HG02678 (cell line): ENCODE data around the gene SFTPB.
"Not testable (repeated sequence)": the region's sequence is repeated elsewhere in the genome, so short reads cannot be mapped to it uniquely, and the experiment has no call there.

ENCODE experiments used
- ATAC-seq: cut with Tn5 transposase; IDR thresholded peaks from one replicate; pipeline ENCODE4 v1.9.1; 2021; ENCODE audit warnings: mild to moderate bottlenecking, moderate library complexity; ENCODE audit not compliant: unreplicated experiment

SFTPB gene

DNA sequence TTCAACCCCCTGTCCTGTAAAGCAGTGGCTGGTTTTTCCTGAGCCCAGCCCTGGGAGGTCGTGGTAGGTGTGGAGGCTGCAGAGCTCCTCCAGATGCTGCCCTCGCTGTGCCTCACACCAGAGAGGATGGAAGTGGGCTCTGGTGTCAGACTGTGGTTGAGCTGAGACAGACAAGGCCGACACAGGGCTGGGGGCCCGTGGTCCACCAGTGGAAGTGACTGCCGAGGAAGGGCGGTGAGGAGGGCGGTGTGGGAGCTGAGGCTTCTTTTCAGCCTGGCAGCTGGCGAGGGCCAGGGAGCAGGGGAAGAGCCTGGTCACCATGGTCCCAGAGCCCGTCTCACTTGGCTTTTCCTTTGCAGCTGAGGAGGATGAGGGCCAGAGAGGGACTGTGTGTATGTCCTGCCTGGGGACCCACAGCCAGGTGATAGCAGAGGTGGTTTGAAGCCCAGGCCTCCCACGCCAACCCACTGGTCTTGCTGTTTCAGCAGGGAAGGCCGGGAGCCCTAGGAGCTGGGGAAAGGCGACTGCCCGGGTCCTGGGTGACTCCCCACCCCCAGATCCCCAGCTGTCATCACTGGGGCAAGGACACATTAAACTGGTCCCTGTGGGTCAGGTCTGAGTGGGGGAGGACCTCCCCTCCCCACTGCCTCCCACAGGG lies 8.5 kb downstream of the SFTPB start:
- ATAC-seq, result no peak

DNA sequence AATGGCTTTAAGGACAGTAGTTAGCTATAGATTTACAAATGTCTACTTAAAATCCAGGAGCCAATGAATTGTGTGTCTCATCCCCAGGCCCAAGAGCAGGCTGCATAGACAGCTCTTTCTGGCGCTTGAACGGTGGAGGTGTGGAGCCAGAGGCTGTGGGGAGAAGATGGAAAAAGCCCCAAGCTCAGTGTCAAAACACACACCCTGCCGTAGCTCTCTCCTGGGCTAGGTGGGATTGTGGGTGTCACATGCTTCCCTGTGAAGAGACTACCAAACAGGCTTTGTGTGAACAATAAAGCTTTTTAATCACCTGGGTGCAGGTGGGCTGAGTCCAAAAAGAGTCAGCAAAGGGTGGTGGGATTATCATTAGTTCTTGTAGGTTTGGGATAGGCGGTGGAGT lies 10.6 kb downstream of the SFTPB start:
- not testable (repeated sequence) for ATAC-seq

DNA sequence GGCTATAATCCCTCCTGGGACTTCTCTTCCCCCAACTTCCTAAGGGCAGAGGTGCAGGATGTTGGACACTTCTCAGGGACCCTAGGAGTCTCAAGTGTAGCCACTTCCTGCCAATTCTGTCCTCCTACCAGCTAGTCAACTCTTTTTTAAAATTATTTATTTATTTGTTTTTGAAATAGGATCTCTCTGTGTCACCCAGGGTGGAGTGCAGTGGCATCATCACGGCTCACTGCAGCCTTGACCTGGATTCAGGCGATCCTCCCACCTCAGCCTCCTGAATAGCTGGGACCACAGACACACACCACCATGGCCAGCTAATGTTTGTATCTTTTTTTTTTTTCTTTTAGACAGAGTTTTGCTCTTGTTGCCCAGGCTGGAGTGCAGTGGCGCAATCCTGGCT lies 11.5 kb downstream of the SFTPB start:
- no peak for ATAC-seq

DNA sequence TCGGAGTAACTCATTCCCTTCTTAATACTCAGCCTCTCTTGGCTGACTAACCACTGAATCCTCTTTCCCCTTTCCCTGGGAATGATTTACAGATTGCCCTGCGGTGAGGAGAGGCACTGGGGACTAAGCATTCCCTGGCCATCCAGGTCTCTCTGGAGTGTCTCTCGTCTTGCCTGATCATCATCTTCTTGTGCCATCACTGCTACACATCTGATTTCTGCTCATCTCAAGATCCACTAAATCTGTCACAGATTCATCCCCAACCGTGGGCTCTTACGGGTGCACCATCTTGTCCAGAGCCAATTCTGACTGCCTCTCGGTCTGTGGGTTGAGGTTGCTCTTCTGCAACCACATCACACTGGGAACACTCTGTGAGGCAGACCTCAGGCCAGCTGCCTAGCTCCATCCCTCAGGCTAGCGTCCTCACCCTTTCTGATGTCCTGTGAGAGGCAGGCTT lies 12.0 kb downstream of the SFTPB start:
- no peak for ATAC-seq

DNA sequence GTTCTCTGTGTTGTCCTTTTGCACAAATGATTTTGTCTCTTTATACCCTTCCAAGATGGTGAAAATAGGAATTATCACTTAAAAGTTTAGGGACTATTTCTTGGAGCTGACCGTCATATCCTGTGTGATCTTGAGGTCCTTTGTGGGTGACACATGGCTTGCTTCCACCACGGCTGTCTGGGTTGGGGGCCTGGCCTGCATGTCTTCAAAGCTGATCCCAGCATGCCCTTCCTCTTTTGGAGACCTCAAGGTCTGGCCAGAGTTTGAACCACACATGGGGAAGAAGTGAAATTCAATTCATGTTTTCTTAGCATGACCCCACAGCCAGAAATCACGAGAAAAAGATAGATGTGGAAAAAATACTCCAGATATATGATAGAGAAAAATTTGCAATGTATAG lies 14.0 kb downstream of the SFTPB start:
- ATAC-seq, result no peak

DNA sequence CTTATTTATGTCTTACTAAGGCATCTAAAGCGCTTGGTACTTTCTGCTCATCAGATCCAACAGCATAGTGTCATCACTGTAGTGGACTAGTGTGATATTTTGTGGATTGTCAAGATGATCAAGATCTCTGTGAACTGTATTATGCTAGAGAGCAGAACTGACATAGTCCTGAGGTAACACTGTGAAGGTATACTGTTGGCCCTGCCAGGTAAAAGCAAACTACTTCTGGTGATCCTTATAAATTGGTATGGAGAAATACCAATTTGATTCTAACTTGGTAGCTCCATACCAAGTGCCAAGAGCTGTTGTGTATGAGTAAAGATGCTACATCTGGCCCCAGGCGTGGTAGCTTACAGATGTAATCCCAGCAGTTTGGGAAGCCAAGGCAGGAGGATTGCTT lies 15.9 kb downstream of the SFTPB start:
- no peak for ATAC-seq

DNA sequence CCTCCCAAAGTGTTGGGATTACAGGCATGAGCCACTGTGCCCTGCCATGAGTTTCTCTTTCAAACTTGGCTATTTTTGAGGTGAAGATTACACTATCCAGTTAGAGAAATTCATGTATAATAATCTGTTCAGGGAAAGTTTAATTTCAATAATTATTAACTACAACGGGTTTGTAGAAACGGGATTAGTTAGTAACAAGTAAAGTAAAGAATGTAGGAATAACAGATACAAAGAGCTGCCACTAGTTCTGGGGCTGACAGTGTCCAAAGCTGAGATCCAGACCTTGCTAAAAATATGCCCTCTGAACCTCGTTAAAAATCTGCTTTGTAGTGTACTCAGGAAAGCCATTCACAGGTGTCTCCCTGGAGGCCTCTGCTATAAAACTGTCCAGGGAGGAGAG lies 16.9 kb downstream of the SFTPB start:
- ATAC-seq, result no peak

DNA sequence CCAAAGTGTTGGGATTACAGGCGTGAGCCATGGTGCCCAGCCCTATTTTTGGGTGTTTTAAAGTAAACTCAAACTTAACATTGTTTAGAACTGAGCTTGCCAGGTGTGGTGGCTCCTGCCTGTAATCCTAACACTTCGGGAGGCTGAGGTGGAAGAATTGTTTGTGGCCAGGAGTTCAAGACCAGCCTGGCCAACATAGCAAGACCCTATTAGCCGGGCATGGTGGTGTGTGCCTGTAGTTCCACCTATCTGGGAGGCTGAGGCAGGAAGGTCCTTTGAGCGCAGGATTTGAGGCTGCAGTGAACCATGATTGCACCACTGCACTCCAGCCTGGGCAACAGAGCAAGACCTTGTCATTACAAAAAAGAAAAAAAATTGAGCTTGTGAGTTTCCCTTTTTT lies 17.5 kb downstream of the SFTPB start:
- no peak for ATAC-seq

DNA sequence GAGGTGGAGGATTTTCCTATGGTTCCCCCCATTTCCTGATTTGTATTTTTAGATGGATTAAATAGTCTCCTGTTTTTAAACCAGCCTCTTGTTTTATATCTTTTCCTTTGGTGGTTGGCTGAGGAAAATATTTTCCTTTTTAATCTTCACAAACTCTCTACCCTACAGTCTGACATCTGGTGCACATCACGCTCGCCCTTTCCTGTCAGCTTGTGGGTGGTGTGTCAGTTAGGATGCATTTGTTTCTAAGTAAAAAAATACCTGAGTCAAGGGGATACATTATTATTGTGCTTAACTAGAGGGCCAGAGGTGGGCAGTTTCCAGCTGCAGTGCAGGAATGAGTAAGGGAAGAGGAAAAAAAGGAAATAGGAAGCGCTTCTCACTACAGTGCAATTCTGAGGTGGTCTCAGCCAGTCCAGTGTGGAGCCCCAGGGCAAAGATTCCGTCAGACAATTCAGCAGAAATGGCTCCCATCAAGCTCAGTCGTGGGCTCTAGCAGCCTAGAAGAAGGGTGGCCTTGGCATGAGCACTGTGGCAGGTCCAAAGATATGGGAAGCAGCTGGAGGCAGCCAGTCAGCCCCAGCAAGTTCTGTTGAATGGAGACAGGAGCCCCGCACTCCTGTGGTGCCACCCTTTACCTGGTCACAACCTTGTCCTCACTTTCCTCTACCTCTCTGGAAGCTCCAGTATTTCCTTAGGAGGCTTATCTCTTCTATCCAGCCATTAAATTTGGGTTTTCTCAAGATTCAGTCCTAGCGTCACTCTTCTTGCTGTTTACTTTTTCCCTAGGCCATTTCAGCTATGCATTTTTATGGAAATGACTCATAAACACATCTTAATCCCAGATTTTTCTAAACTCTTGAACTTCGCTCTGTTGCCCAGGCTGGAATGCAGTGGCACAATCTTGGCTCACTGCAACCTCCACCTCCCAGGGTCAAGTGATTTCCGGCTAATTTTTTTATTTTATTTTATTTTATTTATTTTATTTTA lies 18.5 kb downstream of the SFTPB start:
- no peak for ATAC-seq

DNA sequence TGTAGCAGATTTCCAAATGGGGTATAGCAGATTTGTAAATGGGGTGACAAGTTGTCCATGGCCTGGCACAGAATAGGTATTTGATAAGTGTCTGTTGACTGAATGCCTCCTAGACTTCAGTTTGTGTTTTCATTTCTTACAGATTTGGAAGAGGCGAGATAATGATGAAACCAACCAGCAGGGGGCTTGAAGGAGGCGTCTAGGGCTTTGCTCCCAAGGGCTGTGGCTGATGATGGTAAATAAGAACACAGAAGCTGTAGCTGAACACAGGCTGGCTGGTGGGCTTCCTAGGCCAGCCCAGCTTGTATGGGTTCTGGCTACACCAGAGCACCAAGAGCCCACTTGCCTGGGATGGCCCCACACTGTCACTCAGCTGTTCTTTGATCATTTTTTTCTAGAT lies 19.4 kb downstream of the SFTPB start:
- no peak for ATAC-seq

DNA sequence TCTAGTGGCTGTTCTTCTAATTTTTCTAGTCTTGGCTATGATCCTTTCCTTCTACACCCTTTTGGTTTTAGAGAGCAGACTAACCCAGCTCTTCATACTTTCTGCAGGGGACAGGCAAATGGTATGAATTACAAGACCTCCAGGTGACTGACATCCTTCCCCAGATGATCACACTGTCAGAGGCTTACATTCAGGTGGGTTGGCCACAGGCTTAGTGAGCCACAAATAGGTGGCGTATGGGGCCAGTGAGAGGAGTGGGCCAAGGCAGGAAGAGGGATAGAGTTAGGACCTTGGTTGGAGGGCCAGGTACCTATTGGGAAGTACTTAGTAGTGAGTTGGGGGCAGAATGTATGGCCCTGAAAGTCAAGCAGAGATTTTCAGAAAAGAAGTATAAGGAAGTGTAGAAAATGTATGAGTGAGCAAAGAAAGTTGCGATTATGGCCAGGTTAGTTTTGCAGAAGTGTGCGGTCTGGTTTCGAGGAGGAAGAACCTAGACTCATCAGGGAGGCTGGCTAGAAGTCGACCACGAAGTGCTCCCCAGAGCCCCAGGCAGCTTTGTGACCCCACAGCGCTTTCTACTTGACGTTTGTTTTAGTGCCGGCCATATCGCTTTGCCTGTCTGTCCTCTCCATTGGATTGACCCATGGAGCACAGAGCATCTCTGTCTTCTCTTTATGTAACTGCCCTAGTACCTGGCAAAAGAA lies 20.0 kb downstream of the SFTPB start:
- ATAC-seq, result peak; percentile 84

DNA sequence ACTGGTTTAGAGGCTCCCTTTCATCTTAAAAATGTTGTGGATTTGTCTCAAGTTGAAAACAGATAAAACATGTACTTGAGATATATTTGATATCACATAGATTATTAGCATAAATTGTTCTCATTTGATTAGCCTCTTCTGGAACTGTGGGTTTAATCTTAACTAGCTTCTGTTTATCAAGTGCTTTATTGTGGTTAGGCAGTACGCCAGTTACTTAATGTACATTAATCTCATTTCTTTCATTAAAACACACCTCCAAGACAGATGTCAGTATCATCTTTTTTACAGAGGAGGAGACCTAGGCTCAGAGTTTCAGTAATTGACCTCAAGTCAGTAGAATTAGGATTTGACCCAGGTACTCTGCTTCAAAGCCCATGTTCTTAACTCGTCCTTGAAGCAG lies 21.8 kb downstream of the SFTPB start:
- no peak for ATAC-seq

DNA sequence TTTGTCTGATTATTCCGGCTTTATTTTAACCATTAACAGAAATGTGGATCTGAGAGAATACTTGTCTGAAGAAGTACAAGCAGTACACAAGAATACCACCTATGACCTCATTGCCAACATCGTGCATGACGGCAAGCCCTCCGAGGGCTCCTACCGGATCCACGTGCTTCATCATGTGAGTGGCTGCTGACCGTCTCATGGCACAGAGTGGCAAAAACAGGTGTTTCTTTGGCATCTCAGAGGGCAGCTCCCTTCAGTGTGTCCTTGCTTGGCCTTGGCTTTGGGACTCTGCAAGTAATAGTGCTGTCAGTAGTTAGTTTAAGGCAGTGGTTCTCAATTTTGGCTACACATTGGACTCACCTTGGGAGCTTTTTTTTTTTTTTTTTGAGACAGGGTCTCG lies 23.1 kb downstream of the SFTPB start:
- no peak for ATAC-seq

DNA sequence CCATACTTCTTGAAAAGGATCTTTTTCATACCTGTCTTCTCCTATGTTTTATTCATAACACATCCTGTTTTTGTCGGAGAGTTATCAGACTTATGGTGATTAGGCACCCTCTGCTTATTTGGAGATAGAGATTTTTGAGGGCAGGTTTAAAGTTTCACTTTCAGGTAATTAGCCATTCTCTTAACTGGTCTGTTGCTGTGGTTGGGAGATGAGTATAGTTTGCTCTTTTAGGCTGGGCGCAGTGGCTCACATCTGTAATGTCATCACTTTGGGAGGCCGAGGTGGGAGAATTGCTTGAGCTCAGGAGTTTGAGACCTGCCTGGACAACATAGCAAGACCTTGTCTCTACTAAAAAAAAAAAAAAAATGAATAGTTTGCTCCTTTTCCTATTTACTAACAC lies 25.3 kb downstream of the SFTPB start:
- peak; percentile 81 for ATAC-seq

DNA sequence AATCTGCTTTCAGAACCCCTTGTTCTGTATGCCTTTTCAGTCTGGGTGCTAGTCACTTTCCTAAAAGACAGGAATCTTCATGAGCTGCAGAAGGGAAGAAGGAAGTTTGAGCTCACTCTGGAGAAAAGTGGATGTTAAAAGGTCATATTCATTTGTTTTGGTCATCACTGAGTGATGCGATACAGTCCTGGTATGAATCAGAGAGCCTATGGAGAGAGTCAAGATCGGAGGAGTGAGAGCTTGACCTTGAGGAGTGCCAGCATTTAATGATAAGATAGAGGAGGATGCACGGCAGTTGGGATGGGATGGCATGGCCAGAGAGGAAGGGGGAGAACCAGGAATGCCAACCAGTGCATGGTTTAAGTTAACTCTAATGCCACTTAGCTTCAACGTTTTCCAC lies 32.4 kb downstream of the SFTPB start:
- ATAC-seq, result no peak

DNA sequence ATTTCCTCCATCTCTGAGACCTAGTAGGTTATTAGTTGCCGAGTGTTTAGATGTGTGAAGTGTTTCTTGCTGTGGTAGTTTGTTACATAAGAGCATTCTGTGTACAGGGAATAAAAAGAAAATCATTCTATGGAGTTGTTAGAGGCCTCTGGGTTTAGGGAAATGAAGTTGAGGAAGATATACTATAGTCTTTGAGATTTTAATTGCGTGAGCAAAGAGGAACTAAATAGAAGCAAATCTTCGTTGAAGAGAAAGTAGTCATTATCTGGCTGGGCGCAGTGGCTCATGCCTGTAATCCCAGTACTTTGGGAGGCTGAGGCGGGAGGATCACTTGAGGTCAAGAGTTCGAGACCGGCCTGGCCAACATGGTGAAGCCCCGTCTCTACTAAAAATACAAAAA lies 33.0 kb downstream of the SFTPB start:
- no peak for ATAC-seq

DNA sequence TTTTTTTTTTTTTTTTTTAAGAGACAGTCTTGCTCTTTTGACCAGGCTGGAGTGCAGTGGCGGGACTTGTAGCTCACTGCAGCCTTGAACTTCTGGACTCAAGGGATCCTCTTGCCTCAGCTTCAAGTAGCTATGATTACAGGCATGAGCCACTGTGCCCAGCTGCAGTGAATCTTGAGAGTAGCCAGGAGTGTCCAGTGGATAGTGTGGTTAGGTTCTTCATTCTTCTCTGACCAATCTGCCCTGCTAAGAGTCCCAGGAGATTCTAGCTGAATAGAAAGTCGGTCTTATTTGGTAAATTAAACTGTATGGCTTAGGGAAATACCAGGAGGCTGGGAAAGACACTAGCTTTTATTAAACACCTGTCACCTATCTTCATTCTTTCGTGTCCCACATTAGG lies 36.7 kb downstream of the SFTPB start:
- ATAC-seq, result no peak

DNA sequence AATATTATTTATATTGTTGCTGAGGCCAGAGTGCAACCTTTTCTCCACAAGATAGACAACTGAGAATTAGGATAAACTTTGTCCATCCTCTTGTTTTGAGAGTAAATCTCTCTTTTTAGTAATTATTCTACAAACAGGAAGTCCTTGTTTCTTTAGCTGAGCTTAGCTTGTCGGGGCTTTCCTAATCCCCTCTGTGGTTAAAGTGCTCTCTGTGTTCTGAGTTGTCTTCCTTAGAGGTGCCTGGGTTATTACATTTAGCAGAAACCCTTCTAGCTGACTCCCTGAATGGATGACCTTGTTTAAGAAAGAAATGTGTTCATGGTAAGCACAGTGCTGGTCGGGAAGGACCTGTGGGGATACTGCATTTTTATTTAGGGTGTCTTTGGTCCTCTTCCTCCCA lies 39.3 kb downstream of the SFTPB start:
- peak; percentile 62 for ATAC-seq

DNA sequence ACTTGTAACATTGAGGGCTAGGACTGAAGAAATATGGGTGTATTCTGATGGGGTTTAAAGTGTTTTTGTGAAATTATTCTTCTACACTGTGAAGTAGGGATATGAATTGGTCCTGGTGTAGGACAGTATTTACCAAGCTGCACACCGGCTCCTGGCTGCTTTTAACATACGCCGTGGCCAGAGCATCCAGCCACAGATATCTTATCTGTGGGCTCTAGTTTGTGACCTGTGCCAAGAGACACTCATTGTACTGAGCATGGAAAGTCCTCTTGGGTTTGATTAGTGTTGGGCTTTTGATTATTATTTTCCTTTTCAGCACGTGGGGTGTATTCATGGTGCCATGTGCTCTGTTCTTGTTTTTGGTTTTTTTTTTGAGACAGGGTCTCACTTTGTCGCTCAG lies 44.0 kb downstream of the SFTPB start:
- ATAC-seq, result no peak

DNA sequence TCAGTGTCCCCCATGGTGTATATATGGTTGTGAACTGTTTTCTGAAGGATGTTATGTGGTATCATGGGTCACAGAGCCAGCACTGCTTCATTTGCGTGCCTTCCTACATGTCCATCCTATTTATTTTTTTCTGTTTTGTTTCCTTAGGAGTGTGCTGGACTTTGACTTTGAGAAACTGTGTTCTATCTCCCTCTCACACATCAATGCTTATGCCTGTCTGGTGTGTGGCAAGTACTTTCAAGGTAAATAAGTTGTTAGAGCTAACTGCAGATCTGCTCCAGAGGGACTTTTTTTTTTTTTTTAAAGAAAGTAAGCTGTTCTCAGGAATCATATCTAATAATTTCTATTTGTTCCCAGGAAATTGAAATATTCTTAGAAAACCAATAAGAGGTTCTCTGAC lies 46.7 kb downstream of the SFTPB start:
- ATAC-seq, result no peak

DNA sequence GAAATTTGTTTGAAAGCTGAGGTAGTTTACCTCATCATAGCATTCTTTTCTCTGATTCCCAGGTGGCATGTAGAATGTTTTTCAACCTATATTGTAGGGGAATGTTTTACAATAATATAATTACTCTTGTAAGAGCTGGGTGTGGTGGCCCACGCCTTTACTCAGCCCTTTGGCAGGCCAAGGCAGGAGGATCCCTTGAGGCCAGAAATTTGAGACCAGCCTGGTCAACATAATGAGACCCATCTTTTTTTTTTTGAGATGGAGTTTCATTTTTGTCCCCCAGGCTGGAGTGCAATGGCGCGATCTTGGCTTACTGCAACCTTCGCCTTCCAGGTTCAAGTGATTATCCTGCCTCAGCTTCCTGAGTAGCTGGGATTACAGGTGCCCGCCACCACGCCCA lies 48.4 kb downstream of the SFTPB start:
- ATAC-seq, result no peak

DNA sequence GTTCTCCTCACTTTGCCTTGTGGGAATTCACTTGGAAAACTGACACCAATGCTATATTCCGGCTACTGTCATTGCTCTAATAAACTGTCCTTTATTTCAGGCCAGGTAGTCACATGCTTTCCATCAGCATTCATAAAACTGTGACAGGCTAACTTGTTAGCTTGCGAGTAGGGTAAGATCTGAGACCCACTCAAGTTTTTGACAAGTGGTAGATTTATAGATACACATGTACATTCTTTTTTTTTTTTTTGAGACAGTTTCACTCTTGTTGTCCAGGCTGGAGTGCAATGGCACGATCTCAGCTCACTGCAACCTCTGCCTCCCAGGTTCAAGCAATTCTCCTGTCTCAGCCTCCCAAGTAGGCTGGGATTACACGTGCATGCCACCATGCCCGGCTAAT lies 50.3 kb downstream of the SFTPB start:
- ATAC-seq, result not testable (repeated sequence)
